Nephron progenitor cell (in vitro differentiated cells): ENCODE measurements around the gene VSIR.

Experiments
- DNase-seq: peaks from one replicate; pipeline ENCODE4 v3.0.0; 2021
- H3K27ac Mint-ChIP-seq: 2 replicates; pipeline ENCODE4 v1.8.0; 2021; ENCODE audit warnings: mild to moderate bottlenecking, moderate library complexity, mixed read lengths
- H3K27me3 Mint-ChIP-seq: 2 replicates; pipeline ENCODE4 v1.8.0; 2021; ENCODE audit warnings: mild to moderate bottlenecking, low read depth, mixed read lengths; ENCODE audit not compliant: poor library complexity
- H3K36me3 Mint-ChIP-seq: 2 replicates; pipeline ENCODE4 v1.8.0; 2021; ENCODE audit warnings: low read depth, mixed read lengths
- H3K4me1 Mint-ChIP-seq: 2 replicates; pipeline ENCODE4 v1.8.0; 2021; ENCODE audit warnings: mixed read lengths
- H3K4me3 Mint-ChIP-seq: 2 replicates; pipeline ENCODE4 v1.8.0; 2021; ENCODE audit warnings: mild to moderate bottlenecking, moderate library complexity, mixed read lengths
- H3K9me3 Mint-ChIP-seq: 2 replicates; pipeline ENCODE4 v1.8.0; 2021; ENCODE audit warnings: mild to moderate bottlenecking, moderate library complexity, mixed read lengths
- CTCF ChIP-seq: fragments of 200-600 bp; sonication (generic); IDR thresholded peaks from 2 replicates; pipeline ENCODE4 v1.5.0; 2021; ENCODE audit warnings: antibody characterized with exemption

The VSIR gene

GRCh38 chr10:71717551-71717951, 55.8 kb downstream of the VSIR start:
- peaks cover 17% of the 10 kb centered on the region for H3K27me3 Mint-ChIP-seq

GRCh38 chr10:71717056-71717455, 56.3 kb downstream of the VSIR start:
- TF ChIP-seq CTCF, result no peak
- Mint-ChIP-seq H3K9me3 (no peaks in the 10 kb centered on the region), H3K27me3 (peaks cover 17% of the 10 kb centered on the region), H3K4me3 (no peak overlapping the region), H3K36me3 (no peaks in the 10 kb centered on the region), H3K4me1 (peaks cover 60% of the 10 kb centered on the region), H3K27ac (no peak overlapping the region)
- no peak for DNase-seq

More at GRCh38 chr10:71717551-71717951, 55.8 kb downstream of the VSIR start:
- H3K9me3 Mint-ChIP-seq, result peaks cover 2% of the 10 kb centered on the region
- TF ChIP-seq CTCF, result no peak
- H3K36me3 Mint-ChIP-seq, result no peaks in the 10 kb centered on the region
- DNase-seq, result no peak
- H3K4me3 Mint-ChIP-seq, result no peak overlapping the region
- peaks cover 59% of the 10 kb centered on the region for H3K4me1 Mint-ChIP-seq
- H3K27ac Mint-ChIP-seq, result peak overlapping the region; percentile 64

- no peaks in the 10 kb centered on the region for H3K36me3 Mint-ChIP-seq
- peaks cover 12% of the 10 kb centered on the region for H3K27me3 Mint-ChIP-seq
- H3K4me3 Mint-ChIP-seq, result no peak overlapping the region
- H3K4me1 Mint-ChIP-seq, result peaks cover 60% of the 10 kb centered on the region
- DNase-seq, result no peak
- TF ChIP-seq CTCF, result no peak
- no peaks in the 10 kb centered on the region for H3K9me3 Mint-ChIP-seq
- no peak overlapping the region for H3K27ac Mint-ChIP-seq
Observed at GRCh38 chr10:71716426-71716825, 56.9 kb downstream of the VSIR start.

GRCh38 chr10:71715860-71716259, 57.5 kb downstream of the VSIR start:
- no peak for DNase-seq
- Mint-ChIP-seq H3K27ac (no peak overlapping the region), H3K4me3 (no peak overlapping the region), H3K9me3 (no peaks in the 10 kb centered on the region), H3K4me1 (peaks cover 54% of the 10 kb centered on the region), H3K36me3 (no peaks in the 10 kb centered on the region), H3K27me3 (peaks cover 9% of the 10 kb centered on the region)
- no peak for TF ChIP-seq CTCF

DNA sequence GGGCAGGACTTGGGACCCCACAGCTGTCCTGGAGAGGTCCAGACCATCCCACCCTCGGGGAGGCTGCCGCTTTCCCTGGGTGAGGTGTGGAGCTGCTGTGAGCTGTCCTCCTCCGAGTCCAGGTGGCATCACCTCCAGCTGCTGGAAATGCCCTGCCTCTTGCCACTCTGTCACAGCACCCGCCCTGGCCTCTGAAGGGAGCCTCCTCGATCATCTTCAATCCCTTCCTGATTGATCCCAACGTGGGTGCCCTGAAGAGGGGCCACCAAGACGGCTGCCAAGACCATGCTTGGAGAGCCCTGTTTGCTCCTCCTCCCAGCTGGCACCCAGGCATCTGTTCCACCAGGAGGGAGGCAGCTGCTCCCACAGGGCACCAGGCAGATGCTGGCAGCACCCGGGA, 58.3 kb downstream of the VSIR start:
- Mint-ChIP-seq H3K4me1 (peaks cover 46% of the 10 kb centered on the region), H3K36me3 (no peaks in the 10 kb centered on the region), H3K27me3 (peaks cover 8% of the 10 kb centered on the region), H3K9me3 (no peaks in the 10 kb centered on the region), H3K27ac (no peak overlapping the region), H3K4me3 (no peak overlapping the region)
- DNase-seq, result no peak
- TF ChIP-seq CTCF, result no peak

DNA sequence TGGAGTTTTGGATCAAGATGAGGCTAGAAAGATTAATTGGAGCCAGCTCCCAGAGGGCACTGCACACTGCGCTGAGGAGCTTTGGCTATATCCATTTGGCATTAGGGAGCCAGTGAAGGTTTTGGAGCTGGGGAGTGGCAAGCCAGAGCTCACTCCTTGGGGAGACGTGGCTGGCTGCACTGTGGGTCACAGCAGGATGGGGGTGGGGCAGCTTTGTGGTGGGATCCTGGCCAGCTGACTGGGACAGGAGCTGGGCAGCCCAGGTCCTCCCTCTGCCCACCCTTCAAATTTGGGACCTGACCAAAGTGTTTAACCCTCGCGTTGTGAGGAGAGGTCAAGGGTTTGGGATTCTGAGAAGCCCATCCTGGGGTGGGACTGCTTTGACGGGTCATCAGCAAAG, 58.7 kb downstream of the VSIR start:
- no peaks in the 10 kb centered on the region for H3K9me3 Mint-ChIP-seq
- H3K4me3 Mint-ChIP-seq, result no peak overlapping the region
- no peak for TF ChIP-seq CTCF
- no peak for DNase-seq
- H3K36me3 Mint-ChIP-seq, result no peaks in the 10 kb centered on the region
- peaks cover 8% of the 10 kb centered on the region for H3K27me3 Mint-ChIP-seq
- H3K4me1 Mint-ChIP-seq, result peaks cover 42% of the 10 kb centered on the region
- H3K27ac Mint-ChIP-seq, result no peak overlapping the region
